BE2C (cell line): Measurements from ENCODE around the gene KLHL28.

Experiments used
- DNase-seq: peaks from one replicate; pipeline ENCODE4 v3.0.0-alpha.2; 2020
- H3K27me3 ChIP-seq: fragments of 250-450 bp; sonication (Bioruptor Pico); 2 replicates; pipeline ENCODE4 v1.5.1; 2020; ENCODE audit warnings: mild to moderate bottlenecking
- H3K36me3 ChIP-seq: fragments of 250-450 bp; sonication (Bioruptor Pico); 2 replicates; pipeline ENCODE4 v1.5.1; 2020; ENCODE audit warnings: mild to moderate bottlenecking
- H3K4me1 ChIP-seq: fragments of 250-450 bp; sonication (Bioruptor Pico); 2 replicates; pipeline ENCODE4 v1.5.1; 2020
- H3K4me3 ChIP-seq: 2 replicates; pipeline ENCODE4 v1.5.1; 2011; ENCODE audit warnings: low read depth, low read length
- H3K9me3 ChIP-seq: fragments of 250-450 bp; sonication (Bioruptor Pico); 2 replicates; pipeline ENCODE4 v1.5.1; 2020
- TF ChIP-seq, protein P1 (sequence below): IDR thresholded peaks from 2 replicates; pipeline ENCODE4 v1.5.1; 2012; ENCODE audit warnings: mild to moderate bottlenecking, low read depth, low read length

KLHL28 gene

DNA sequence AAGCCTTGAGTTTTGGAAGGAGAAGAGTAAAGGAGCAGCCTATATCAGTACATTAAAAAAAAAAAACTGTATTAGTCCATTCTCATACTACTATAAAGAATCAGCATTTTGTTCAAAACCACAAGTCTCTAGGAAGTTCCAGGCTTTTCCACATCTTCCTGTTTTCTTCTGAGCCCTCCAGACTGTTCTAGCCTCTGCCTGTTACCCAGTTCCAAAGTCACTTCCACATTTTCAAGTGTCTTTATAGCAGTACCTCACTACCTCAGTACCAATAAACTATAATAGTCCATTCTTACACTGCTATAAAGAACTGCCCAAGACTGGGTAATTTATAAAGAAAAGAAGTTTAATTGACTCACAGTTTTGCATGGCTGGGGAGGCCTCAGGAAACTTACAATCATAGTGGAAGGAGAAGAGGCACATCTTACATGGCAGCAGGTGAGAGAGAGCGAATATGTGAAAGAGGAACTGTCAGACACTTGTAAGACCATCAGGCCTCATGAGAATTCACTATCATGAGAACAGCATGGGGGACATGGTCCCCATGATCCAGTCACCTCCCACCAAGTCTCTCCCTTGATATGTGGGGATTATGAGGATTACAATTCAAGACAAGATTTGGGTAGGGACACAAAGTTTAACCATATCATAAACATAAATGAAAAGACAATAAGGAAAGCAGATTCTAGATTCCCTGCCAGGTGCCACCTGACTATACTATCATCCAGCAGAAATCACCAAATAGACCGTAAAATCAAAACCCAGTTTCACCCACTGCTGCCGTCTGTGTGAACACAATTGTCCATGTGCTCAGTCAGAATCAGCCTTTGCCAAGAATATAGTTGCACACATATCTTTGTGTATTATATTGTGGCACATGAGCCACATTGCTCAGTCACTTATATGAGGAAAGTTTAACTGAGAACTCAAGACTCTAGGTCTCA is 28.0 kb upstream of the KLHL28 start:
- Histone ChIP-seq H3K4me3 (no peak overlapping the region), H3K36me3 (no peaks in the 10 kb centered on the region), H3K27me3 (no peaks in the 10 kb centered on the region), H3K4me1 (no peaks in the 10 kb centered on the region), H3K9me3 (no peaks in the 10 kb centered on the region)
- TF ChIP-seq, protein P1, sequence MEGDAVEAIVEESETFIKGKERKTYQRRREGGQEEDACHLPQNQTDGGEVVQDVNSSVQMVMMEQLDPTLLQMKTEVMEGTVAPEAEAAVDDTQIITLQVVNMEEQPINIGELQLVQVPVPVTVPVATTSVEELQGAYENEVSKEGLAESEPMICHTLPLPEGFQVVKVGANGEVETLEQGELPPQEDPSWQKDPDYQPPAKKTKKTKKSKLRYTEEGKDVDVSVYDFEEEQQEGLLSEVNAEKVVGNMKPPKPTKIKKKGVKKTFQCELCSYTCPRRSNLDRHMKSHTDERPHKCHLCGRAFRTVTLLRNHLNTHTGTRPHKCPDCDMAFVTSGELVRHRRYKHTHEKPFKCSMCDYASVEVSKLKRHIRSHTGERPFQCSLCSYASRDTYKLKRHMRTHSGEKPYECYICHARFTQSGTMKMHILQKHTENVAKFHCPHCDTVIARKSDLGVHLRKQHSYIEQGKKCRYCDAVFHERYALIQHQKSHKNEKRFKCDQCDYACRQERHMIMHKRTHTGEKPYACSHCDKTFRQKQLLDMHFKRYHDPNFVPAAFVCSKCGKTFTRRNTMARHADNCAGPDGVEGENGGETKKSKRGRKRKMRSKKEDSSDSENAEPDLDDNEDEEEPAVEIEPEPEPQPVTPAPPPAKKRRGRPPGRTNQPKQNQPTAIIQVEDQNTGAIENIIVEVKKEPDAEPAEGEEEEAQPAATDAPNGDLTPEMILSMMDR = no peak
- DNase-seq = no peak

DNA sequence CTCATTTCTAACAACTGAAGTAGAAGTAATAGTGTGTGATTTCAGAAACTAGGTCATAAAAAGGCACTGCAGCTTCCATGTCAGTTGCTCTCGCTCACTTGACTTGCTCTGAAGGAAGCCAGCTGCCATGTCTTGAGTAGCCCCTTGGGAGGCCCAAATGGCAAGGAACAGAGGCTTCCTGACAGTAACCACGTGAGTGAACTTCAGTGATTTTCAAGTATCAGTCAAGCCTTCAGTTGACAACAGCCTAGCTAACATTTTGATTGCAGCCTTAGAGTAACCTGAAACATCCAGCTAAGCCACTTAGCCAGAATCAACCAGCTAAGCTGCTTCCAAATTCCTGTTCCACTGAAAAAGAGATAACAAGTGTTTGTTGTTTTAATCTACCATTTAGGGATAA is 26.9 kb upstream of the KLHL28 start:
- H3K9me3 ChIP-seq = no peaks in the 10 kb centered on the region
- H3K4me3 ChIP-seq = no peak overlapping the region
- H3K27me3 ChIP-seq = no peaks in the 10 kb centered on the region
- H3K36me3 ChIP-seq = no peaks in the 10 kb centered on the region
- H3K4me1 ChIP-seq = no peaks in the 10 kb centered on the region
- TF ChIP-seq, protein P1 = no peak
- DNase-seq = no peak

DNA sequence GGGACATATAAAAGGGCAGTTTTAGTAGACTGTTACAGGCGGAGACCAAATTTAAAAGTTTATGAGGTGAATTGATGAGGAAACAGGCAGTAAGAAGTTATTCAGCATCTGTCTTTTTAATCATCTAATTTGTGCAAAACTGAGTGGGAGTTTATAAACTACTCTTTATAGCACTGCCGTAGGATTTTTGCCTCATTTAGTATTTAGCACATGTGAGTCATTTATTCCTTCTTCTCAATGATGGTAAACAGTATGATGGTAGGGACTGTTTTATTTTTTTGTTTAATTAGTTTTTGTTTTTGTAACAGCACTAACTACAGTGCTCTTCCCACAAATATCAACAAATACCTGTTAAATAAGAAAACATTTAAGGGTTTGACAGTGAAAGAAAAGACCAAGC is 20.8 kb upstream of the KLHL28 start:
- TF ChIP-seq, protein P1 = no peak
- no peak for DNase-seq
- Histone ChIP-seq H3K4me1 (peaks cover 14% of the 10 kb centered on the region), H3K36me3 (no peaks in the 10 kb centered on the region), H3K9me3 (no peaks in the 10 kb centered on the region), H3K27me3 (no peaks in the 10 kb centered on the region), H3K4me3 (no peak overlapping the region)

DNA sequence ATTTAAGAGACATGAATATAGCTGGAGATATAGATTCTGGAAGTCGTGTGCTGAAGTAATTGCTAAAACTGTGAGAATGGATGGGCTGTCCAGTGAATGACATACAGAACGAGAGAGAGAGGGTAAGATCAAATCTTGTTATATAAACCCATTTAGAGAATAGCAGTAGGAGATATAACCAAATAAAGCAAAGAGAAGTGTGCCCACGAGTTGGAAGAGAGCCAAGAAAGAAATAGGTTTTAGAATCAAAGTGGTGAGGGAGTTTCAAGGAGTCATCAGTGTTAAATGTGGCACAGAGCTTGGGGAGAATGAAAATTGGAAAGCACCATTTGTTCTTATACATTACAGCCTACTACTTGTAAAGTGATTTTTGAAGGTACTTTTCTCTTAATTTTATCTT is 19.5 kb upstream of the KLHL28 start:
- no peak overlapping the region for H3K4me3 ChIP-seq
- H3K9me3 ChIP-seq = no peaks in the 10 kb centered on the region
- H3K36me3 ChIP-seq = no peaks in the 10 kb centered on the region
- no peak for DNase-seq
- TF ChIP-seq, protein P1 = no peak
- H3K27me3 ChIP-seq = no peaks in the 10 kb centered on the region
- peaks cover 14% of the 10 kb centered on the region for H3K4me1 ChIP-seq

DNA sequence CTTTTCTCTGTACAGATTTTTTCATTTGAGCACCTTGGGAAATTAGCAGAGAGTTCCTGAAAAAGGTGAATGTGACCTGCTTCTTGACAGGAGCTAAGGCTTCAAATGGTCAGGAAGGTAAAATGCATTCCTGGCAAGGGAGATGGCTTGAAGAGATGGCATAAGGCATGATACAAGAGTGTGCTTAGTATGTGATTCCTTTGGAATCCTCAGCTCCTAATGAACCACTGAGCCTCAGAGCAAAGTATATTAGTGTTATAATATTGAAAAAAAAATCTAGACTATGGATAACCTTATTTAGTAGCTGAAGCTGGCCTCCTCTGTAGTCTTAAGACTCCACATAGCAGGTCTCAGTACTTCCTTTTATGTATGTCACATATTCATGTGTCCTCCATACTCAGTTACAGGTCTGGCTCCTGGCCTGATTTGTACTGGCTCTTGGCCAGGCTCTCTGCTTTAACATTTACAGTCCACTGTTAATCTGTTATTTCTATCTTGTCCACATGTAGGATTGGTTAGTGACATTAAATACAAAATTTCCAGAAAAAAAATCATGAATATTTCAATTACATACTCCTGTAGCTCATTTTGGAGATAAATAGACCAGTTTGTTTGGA is 18.1 kb upstream of the KLHL28 start:
- DNase-seq = peak; percentile 69

More for the DNA sequence above, 18.1 kb upstream of the KLHL28 start:
- Histone ChIP-seq H3K9me3 (no peaks in the 10 kb centered on the region), H3K36me3 (no peaks in the 10 kb centered on the region), H3K4me3 (no peak overlapping the region), H3K4me1 (peaks cover 14% of the 10 kb centered on the region), H3K27me3 (no peaks in the 10 kb centered on the region)
- TF ChIP-seq, protein P1 = no peak
